Duodenal mucosa (tissue), 2 donors: Measurements from ENCODE around the gene PLA2G12A.
A peak's percentile ranks its signal among the peaks of the same experiment; 100 is the strongest.

Experiments used
- H3K27ac ChIP-seq: one replicate; pipeline ENCODE4 v1.7.0; 2013; ENCODE audit warnings: low read depth, low read length
- H3K27me3 ChIP-seq, 2 donors: one replicate each; pipeline ENCODE4 v1.7.0; 2013; ENCODE audit warnings: low read length in 2 of 2, control low read depth in 1 of 2; ENCODE audit not compliant: insufficient read depth in 2 of 2, control insufficient read depth in 1 of 2
- H3K36me3 ChIP-seq, 2 donors: one replicate each; pipeline ENCODE4 v1.7.0; 2013; ENCODE audit warnings: low read length in 2 of 2, control low read depth in 1 of 2; ENCODE audit not compliant: insufficient read depth in 2 of 2, control insufficient read depth in 1 of 2
- H3K4me1 ChIP-seq, 2 donors: one replicate each; pipeline ENCODE4 v1.7.0; 2013; ENCODE audit warnings: low read length in 2 of 2, control low read depth in 1 of 2; ENCODE audit not compliant: insufficient read depth in 2 of 2, control insufficient read depth in 1 of 2
- H3K4me3 ChIP-seq, 2 donors: one replicate each; pipeline ENCODE4 v1.7.0; 2013; ENCODE audit warnings: low read length in 2 of 2, low read depth in 1 of 2
- H3K9ac ChIP-seq, 2 donors: one replicate each; pipeline ENCODE4 v1.7.0; 2013; ENCODE audit warnings: low read length in 2 of 2, low read depth in 1 of 2
- H3K9me3 ChIP-seq, 2 donors: one replicate each; pipeline ENCODE4 v1.7.0; 2013; ENCODE audit warnings: low read length in 2 of 2, control low read depth in 1 of 2; ENCODE audit not compliant: control insufficient read depth in 1 of 2

PLA2G12A gene

GRCh38 chr4:109703664-109704361 is 26.1 kb downstream of the PLA2G12A start:
- H3K9me3 ChIP-seq, result no peaks in the 10 kb centered on the region
- H3K36me3 ChIP-seq, result peaks cover 5 to 6% of the 10 kb centered on the region in 2 donors
- H3K27ac ChIP-seq, result peak overlapping the region; percentile 84
- peaks cover 34% of the 10 kb centered on the region in 2 donors for H3K4me1 ChIP-seq
- peak overlapping the region; percentile 71 to 82 for H3K9ac ChIP-seq
- peak overlapping the region; percentile 84 to 87 for H3K4me3 ChIP-seq
- no peaks in the 10 kb centered on the region for H3K27me3 ChIP-seq

- Histone ChIP-seq H3K9ac (peak within 1 kb of the TSS; percentile 82 to 90), H3K4me1 (peaks cover 40 to 41% of the 10 kb centered on the region in 2 donors), H3K27ac (peak within 1 kb of the TSS; percentile 84), H3K9me3 (no peaks in the 10 kb centered on the region), H3K36me3 (peaks cover 1% of the 10 kb centered on the region in 2 donors), H3K4me3 (peak within 1 kb of the TSS; percentile 84 to 87), H3K27me3 (no peaks in the 10 kb centered on the region)
These were observed 26.8 kb downstream of the PLA2G12A start, which contains the start of gene CASP6 for GRCh38 chr4:109702950-109703663. Gene CASP6, minus strand, starts transcription at chr4:109703445. Its CDS starts 50 bp downstream, at chr4:109703395.

- Histone ChIP-seq H3K27ac (no peak overlapping the region), H3K4me3 (peak overlapping the region; percentile 84 to 87), H3K9ac (peak overlapping the region; percentile 82 to 90)
These were observed 28.1 kb downstream of the PLA2G12A start for GRCh38 chr4:109701566-109702410.

GRCh38 chr4:109699553-109700225 is 30.2 kb downstream of the PLA2G12A start:
- Histone ChIP-seq H3K27me3 (no peaks in the 10 kb centered on the region), H3K9me3 (no peaks in the 10 kb centered on the region), H3K4me3 (peak overlapping the region; percentile 16 to 40), H3K27ac (no peak overlapping the region), H3K36me3 (peaks cover 3 to 22% of the 10 kb centered on the region in 2 donors), H3K9ac (peak overlapping the region; percentile 3 to 18), H3K4me1 (peaks cover 36 to 50% of the 10 kb centered on the region in 2 donors)

More at GRCh38 chr4:109701566-109702410, 28.1 kb downstream of the PLA2G12A start:
- Histone ChIP-seq H3K27me3 (no peaks in the 10 kb centered on the region), H3K36me3 (peaks cover 0 to 8% of the 10 kb centered on the region in 2 donors), H3K4me1 (peaks cover 40 to 50% of the 10 kb centered on the region in 2 donors), H3K9me3 (no peaks in the 10 kb centered on the region)

- Histone ChIP-seq H3K36me3 (peaks cover 10 to 29% of the 10 kb centered on the region in 2 donors), H3K9me3 (no peaks in the 10 kb centered on the region), H3K27ac (no peak overlapping the region), H3K4me1 (peaks cover 31 to 45% of the 10 kb centered on the region in 2 donors), H3K27me3 (no peaks in the 10 kb centered on the region), H3K9ac (no peak overlapping the region), H3K4me3 (no peak overlapping the region)
These were observed 31.2 kb downstream of the PLA2G12A start for GRCh38 chr4:109698656-109699055.

- no peak overlapping the region for H3K4me3 ChIP-seq
- H3K9me3 ChIP-seq, result no peaks in the 10 kb centered on the region
- no peaks in the 10 kb centered on the region for H3K27me3 ChIP-seq
- no peaks in the 10 kb centered on the region for H3K4me1 ChIP-seq
- H3K9ac ChIP-seq, result no peak overlapping the region
- peaks cover 34 to 67% of the 10 kb centered on the region in 2 donors for H3K36me3 ChIP-seq
- H3K27ac ChIP-seq, result no peak overlapping the region
These were observed 38.4 kb downstream of the PLA2G12A start for GRCh38 chr4:109691411-109691920.

GRCh38 chr4:109690690-109691410 is 39.0 kb downstream of the PLA2G12A start:
- Histone ChIP-seq H3K4me3 (no peak overlapping the region), H3K36me3 (peaks cover 33 to 62% of the 10 kb centered on the region in 2 donors), H3K9me3 (no peaks in the 10 kb centered on the region), H3K4me1 (no peaks in the 10 kb centered on the region), H3K27ac (no peak overlapping the region), H3K27me3 (no peaks in the 10 kb centered on the region), H3K9ac (no peak overlapping the region)

- H3K4me1 ChIP-seq, result no peaks in the 10 kb centered on the region
- H3K9ac ChIP-seq, result no peak overlapping the region
- peaks cover 5 to 14% of the 10 kb centered on the region in 2 donors for H3K36me3 ChIP-seq
These were observed 45.1 kb downstream of the PLA2G12A start for GRCh38 chr4:109684727-109685126.

More at GRCh38 chr4:109684727-109685126, 45.1 kb downstream of the PLA2G12A start:
- Histone ChIP-seq H3K4me3 (no peak overlapping the region), H3K9me3 (no peaks in the 10 kb centered on the region), H3K27ac (no peak overlapping the region), H3K27me3 (no peaks in the 10 kb centered on the region)
